ENCODE results near the gene ZNF276. TPM values are rescaled to one million over a fixed set of nuclear protein-coding genes. Genes with fewer than 3 reads are reported as not detected.

ZNF276 gene
- total and polyA plus RNA-seq, 12 donors = 9.3 to 84.5 (median 22.4) TPM

GRCh38 chr16:89741342-89742014 lies 20.1 kb downstream of the ZNF276 start:
- no peak overlapping the region for H3K4me3 ChIP-seq
- H3K4me1 ChIP-seq (replicated peaks in 1 of 2) = no peaks in the 10 kb centered on the region
- 78 to 85% (median 80%) methylated on average over 9 to 11 of the region's 11 CpGs for WGBS, 4 donors
- H3K27ac ChIP-seq = no peak overlapping the region
- peaks cover 0 to 39% of the 10 kb centered on the region in 2 donors for H3K36me3 ChIP-seq (replicated peaks in 1 of 2)
- no peaks in the 10 kb centered on the region for H3K27me3 ChIP-seq
- intact Hi-C loops (cut with DNase I) = loop anchor here in 1 of 2 donors (10.0 kb wide), 1 partner anchor 123 kb away; no protein-coding TSS in a partner anchor
- no peak for TF ChIP-seq POLR2A (IDR thresholded peaks at IDR 0.05)
- DNase-seq = peak in 1 of 7 donors; percentile 26
- H3K9me3 ChIP-seq (replicated peaks in 1 of 3) = no peaks in the 10 kb centered on the region

GRCh38 chr16:89742948-89743347 lies 21.6 kb downstream of the ZNF276 start:
- Histone ChIP-seq H3K27me3 (no peaks in the 10 kb centered on the region), H3K36me3 (replicated peaks in 1 of 2) (peaks cover 0 to 25% of the 10 kb centered on the region in 2 donors), H3K9me3 (replicated peaks in 1 of 3) (no peaks in the 10 kb centered on the region), H3K27ac (no peak overlapping the region), H3K4me1 (replicated peaks in 1 of 2) (no peaks in the 10 kb centered on the region), H3K4me3 (no peak overlapping the region)
- TF ChIP-seq CTCF (IDR thresholded peaks at IDR 0.05) = no peak
- no peak for TF ChIP-seq POLR2A (IDR thresholded peaks at IDR 0.05)
- 73 to 86% (median 76%) methylated on average over 4 of the region's 4 CpGs for WGBS, 4 donors
- intact Hi-C loops (cut with DNase I) = loop anchor here in 1 of 2 donors (10.0 kb wide), 1 partner anchor 122 kb away; no protein-coding TSS in a partner anchor
- no peak for DNase-seq

- peaks cover 0 to 6% of the 10 kb centered on the region in 2 donors for H3K36me3 ChIP-seq (replicated peaks in 1 of 2)
- no peaks in the 10 kb centered on the region for H3K9me3 ChIP-seq (replicated peaks in 1 of 3)
- peak in 6 of 7 donors; percentile 64 to 90 (median 73) for DNase-seq
- H3K27ac ChIP-seq = no peak overlapping the region
- H3K27me3 ChIP-seq = no peaks in the 10 kb centered on the region
- no peaks in the 10 kb centered on the region for H3K4me1 ChIP-seq (replicated peaks in 1 of 2)
- no peak for TF ChIP-seq CTCF (IDR thresholded peaks at IDR 0.05)
- TF ChIP-seq POLR2A (IDR thresholded peaks at IDR 0.05) = no peak
- WGBS, 4 donors = 51 to 87% (median 68%) methylated on average over 11 to 16 of the region's 16 CpGs
- no peak overlapping the region for H3K4me3 ChIP-seq
- intact Hi-C loops (cut with DNase I) = loop anchor here in 1 of 2 donors (10.0 kb wide), 1 partner anchor 120 kb away; no protein-coding TSS in a partner anchor
Measured at GRCh38 chr16:89744813-89745212, 23.5 kb downstream of the ZNF276 start.

- TF ChIP-seq CTCF (IDR thresholded peaks at IDR 0.05) (no peak), POLR2A (IDR thresholded peaks at IDR 0.05) (no peak)
- H3K4me1 ChIP-seq (replicated peaks in 1 of 2) = no peaks in the 10 kb centered on the region
- DNase-seq = no peak
- H3K27ac ChIP-seq = no peak overlapping the region
- whole genome bisulfite sequencing, 4 donors = 88 to 100% (median 95%) methylated on average over 1 to 15 of the region's 15 CpGs
- no peaks in the 10 kb centered on the region for H3K36me3 ChIP-seq (replicated peaks in 1 of 2)
- intact Hi-C loops (cut with DNase I) = loop anchor here in 1 of 2 donors (10.0 kb wide), 1 partner anchor 119 kb away; no protein-coding TSS in a partner anchor
- no peak overlapping the region for H3K4me3 ChIP-seq
- H3K9me3 ChIP-seq (replicated peaks in 1 of 3) = no peaks in the 10 kb centered on the region
- no peaks in the 10 kb centered on the region for H3K27me3 ChIP-seq
Measured at GRCh38 chr16:89746043-89746442, 24.7 kb downstream of the ZNF276 start.

Data from adrenal gland (tissue), 12 donors.